Measurements from ENCODE around the gene NOP16. TPM values are rescaled to one million over a fixed set of nuclear protein-coding genes. Genes with fewer than 3 reads are reported as not detected.

NOP16 gene
- total RNA-seq, 3 donors from 2014 or later = 17.0 to 22.9 (median 18.4) TPM

DNA sequence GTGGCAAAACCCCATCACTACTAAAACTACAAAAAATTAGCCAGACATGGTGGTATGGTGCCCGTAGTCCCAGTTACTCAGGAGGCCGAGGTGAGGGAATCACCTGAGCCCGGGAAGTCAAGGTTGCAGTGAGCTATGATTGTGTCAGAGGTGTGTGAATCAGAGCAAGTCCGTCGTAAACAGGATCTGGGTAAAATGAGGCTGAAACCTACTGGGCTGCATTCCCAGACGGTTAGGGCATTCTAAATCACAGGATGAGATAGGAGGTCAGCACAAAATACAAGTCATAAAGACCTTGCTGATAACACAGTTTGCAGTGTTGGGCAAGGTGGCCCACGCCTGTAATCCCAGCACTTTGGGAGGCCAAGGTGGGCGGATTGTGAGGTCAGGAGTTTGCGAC is 29.9 kb upstream of the NOP16 start:
- Histone ChIP-seq H3K4me3 (no peak overlapping the region), H3K36me3 (ENCODE audit: low read depth) (no peaks in the 10 kb centered on the region), H3K9me3 (no peaks in the 10 kb centered on the region), H3K4me1 (ENCODE audit: low read depth) (peaks cover 31% of the 10 kb centered on the region)
- DNase-seq (no peak), ATAC-seq (peak; percentile 18)
- TF ChIP-seq, protein P1, sequence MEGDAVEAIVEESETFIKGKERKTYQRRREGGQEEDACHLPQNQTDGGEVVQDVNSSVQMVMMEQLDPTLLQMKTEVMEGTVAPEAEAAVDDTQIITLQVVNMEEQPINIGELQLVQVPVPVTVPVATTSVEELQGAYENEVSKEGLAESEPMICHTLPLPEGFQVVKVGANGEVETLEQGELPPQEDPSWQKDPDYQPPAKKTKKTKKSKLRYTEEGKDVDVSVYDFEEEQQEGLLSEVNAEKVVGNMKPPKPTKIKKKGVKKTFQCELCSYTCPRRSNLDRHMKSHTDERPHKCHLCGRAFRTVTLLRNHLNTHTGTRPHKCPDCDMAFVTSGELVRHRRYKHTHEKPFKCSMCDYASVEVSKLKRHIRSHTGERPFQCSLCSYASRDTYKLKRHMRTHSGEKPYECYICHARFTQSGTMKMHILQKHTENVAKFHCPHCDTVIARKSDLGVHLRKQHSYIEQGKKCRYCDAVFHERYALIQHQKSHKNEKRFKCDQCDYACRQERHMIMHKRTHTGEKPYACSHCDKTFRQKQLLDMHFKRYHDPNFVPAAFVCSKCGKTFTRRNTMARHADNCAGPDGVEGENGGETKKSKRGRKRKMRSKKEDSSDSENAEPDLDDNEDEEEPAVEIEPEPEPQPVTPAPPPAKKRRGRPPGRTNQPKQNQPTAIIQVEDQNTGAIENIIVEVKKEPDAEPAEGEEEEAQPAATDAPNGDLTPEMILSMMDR (IDR thresholded peaks at IDR 0.05) = no peak
- intact Hi-C loops (cut with DNase I, micrococcal nuclease) = loop anchor here in 1 of 2 donors (10.0 kb wide), 1 partner anchor 127 kb away; the partner anchor contains the start of gene CDHR2

DNA sequence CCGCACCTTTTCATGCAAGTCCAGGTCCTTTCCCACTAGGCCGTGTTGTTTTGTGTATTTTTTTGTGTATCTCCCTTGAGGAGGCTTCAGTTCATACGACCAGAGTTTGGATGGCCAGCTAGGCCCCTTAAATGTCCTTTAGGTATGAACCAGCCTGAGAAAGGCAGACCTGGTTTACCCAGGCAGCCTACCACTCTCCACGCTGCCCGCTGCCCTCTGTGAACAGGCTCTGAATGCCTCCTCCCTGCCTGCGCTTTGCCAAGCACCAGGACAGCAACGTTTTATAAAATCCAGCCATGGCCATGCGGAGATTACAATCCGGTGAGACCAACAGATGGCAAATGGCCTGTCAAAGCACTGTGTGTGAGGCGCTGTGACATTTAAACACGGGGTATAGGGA is 28.6 kb upstream of the NOP16 start:
- Histone ChIP-seq H3K4me3 (no peak overlapping the region), H3K4me1 (ENCODE audit: low read depth) (peaks cover 32% of the 10 kb centered on the region), H3K36me3 (ENCODE audit: low read depth) (no peaks in the 10 kb centered on the region), H3K9me3 (no peaks in the 10 kb centered on the region)
- DNase-seq (peak in 1 of 3 donors; percentile 39), ATAC-seq (no peak)
- TF ChIP-seq, protein P1 (IDR thresholded peaks at IDR 0.05) = no peak
- intact Hi-C loops (cut with DNase I, micrococcal nuclease) = loop anchor here in 1 of 2 donors (10.0 kb wide), 1 partner anchor 128 kb away; the partner anchor contains the start of gene CDHR2

DNA sequence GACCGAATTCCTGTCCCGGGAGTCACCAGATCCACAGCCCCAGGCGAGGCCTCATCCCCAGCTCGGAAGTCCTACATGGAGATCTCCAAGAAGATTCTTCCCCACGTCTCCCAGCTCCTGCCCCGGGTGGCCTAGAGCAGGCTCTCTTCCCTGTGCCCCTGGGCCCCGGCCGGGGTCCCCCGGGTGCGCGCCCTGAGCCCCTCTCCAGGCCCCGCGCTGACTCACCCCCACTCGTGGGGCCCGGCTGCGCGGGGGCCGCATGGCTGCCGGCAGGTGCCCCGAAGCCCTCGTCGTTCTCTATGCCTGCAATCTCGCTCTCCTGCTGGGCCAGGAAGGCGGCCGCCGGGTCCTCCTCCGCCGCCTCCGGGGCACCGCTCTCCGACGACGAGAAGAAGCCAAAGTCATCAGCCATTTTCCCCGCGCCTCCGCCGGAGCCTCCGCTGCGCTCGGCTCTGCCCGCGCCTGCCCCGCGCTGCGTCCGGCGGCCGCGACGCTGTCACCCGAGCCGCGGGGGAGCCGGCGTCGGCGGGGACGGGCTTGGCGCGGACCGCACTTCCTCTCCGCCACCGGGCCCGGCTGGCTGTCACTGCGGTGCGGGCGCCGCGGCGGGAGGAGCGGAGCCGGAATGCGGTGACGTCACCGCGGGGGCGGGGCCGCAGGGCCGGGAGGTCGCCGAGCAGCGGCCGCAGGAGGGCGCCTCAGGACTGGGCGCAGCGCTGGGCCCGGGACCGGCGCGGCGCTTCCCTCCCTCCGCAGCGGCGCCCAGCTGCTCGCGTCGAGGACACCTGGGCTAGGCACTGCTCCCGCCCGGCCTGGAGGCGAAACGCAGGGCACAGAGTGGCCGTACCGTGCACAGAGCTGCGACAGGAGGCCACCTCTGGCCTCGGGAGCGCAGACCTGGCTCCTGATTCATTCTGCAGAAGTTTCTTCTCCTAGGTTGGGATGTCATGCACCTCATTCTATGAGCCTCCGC is 27.8 kb upstream of the NOP16 start, which contains the start of gene CLTB:
TSS of gene CLTB (minus strand) at position 588 of the 973 bp plus-strand sequence. CDS start at position 412, 176 bp downstream.
- Histone ChIP-seq H3K36me3 (ENCODE audit: low read depth) (no peaks in the 10 kb centered on the region), H3K9me3 (no peaks in the 10 kb centered on the region), H3K4me1 (ENCODE audit: low read depth) (peaks cover 37% of the 10 kb centered on the region), H3K4me3 (peak within 1 kb of the TSS; percentile 94)
- peak; percentile 94 for ATAC-seq
- peak; percentile 94 to 97 (median 96) for DNase-seq
- TF ChIP-seq, protein P1 (IDR thresholded peaks at IDR 0.05) = peak; percentile 73
- intact Hi-C loops (cut with DNase I, micrococcal nuclease) = loop anchor here in 1 of 2 donors (10.0 kb wide), 1 partner anchor 129 kb away; the partner anchor contains the start of gene CDHR2

DNA sequence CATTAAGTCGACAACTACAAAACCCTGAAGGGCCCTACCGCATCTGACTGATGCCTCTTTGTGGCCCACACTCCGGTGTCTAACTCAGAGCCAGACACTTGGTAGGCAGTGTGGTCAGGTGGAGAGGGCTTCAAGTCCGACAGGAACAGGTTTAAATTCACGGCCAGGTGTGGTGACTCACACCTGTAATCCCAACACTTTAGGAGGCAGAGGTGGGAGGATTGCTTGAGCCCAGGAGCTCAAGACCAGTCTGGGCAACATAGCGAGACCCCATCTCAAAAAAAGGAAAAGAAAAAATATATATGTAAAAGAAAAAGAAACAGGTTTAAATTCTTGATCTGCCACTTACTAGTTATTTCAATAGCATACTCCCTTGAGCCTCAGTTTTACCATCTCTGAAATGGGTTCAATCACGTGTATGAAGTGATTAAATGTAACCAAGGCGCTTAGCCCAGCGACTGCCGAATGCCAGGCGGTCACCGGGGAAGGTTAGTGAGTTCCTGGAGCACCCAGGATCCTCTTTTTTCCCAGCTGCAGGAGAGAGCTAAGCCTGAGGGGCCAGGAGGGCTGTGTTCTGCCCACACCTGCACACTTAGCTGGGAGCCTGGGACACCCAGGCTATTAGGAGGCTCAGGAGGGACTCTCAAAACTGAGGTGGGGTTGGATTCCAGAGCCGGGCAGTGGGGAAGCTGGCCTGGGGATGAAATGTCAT is 27.0 kb upstream of the NOP16 start:
- no peak for ATAC-seq
- no peaks in the 10 kb centered on the region for H3K9me3 ChIP-seq
- H3K36me3 ChIP-seq (ENCODE audit: low read depth) = no peaks in the 10 kb centered on the region
- DNase-seq = no peak
- H3K4me3 ChIP-seq = peak overlapping the region; percentile 94
- TF ChIP-seq, protein P1 (IDR thresholded peaks at IDR 0.05) = no peak
- H3K4me1 ChIP-seq (ENCODE audit: low read depth) = peaks cover 40% of the 10 kb centered on the region
- intact Hi-C loops (cut with DNase I, micrococcal nuclease) = loop anchor here in 1 of 2 donors (10.0 kb wide), 1 partner anchor 129 kb away; the partner anchor contains the start of gene CDHR2

DNA sequence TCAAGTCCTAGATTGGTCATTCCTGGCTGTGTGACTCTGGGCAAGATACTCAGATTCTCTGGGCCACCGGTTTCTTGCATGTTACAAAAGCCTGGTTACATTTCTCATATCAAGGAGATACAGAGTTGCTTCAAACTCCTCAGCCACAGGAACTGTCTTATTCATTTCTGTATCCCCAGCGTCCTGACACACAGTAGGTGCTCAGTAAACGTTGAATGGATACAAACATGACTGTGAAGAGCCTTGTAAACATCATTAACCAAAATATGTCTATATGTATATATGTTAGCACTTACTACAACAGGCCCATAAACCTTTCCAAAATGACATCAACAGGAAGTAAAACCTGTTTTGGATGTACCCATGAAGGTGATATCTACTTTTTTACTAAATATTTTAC is 26.3 kb upstream of the NOP16 start:
- Histone ChIP-seq H3K4me1 (ENCODE audit: low read depth) (peaks cover 40% of the 10 kb centered on the region), H3K36me3 (ENCODE audit: low read depth) (no peaks in the 10 kb centered on the region), H3K9me3 (no peaks in the 10 kb centered on the region), H3K4me3 (no peak overlapping the region)
- DNase-seq = no peak
- ATAC-seq = no peak
- intact Hi-C loops (cut with DNase I, micrococcal nuclease) = loop anchor here in 1 of 2 donors (10.0 kb wide), 1 partner anchor 130 kb away; the partner anchor contains the start of gene CDHR2
- TF ChIP-seq, protein P1 (IDR thresholded peaks at IDR 0.05) = no peak

All from mucosa of descending colon (tissue), 3 donors.